ENCODE data around the gene MCU. TPM values are rescaled to one million over a fixed set of nuclear protein-coding genes. Genes with fewer than 3 reads are reported as not detected.

Gene MCU
- polyA plus RNA-seq, 1 of the 3 experiments (the other 2 are of a cell fraction), result 20.6 TPM

- Histone ChIP-seq H3K79me2 (ENCODE audit: insufficient read depth) (peaks cover 31% of the 10 kb centered on the region), H3F3A (replicated peaks; ENCODE audit: insufficient read depth) (peaks cover 24% of the 10 kb centered on the region), H3K4me1 (ENCODE audit: control insufficient read depth in 1 of 2, insufficient read depth in 2 of 2, low read depth in 1 of 2, low read length in 1 of 2) (peaks cover 11 to 12% of the 10 kb centered on the region in 2 experiments; a peak in 3 of 4 replicates), H3K9me3 (no peaks in the 10 kb centered on the region), H3K9ac (no peak overlapping the region), H3K36me3 (replicated peaks in 1 of 2; ENCODE audit: control insufficient read depth in 1 of 2, insufficient read depth in 2 of 2, low read length in 1 of 2) (no peaks in the 10 kb centered on the region), H3K4me3 (ENCODE audit: low read depth in 2 of 2, low read length in 1 of 2) (no peak overlapping the region), H3K4me2 (peak overlapping the region; percentile 28; the same call in 1 of the 2 replicates), H4K20me1 (ENCODE audit: insufficient read depth) (no peaks in the 10 kb centered on the region), H3K27ac (ENCODE audit: low read depth in 2 of 2, low read length in 1 of 2) (peak overlapping the region; percentile 61 to 78; a peak in 2 of 4 replicates), H3K27me3 (ENCODE audit: insufficient read depth) (no peaks in the 10 kb centered on the region), H2AFZ (ENCODE audit: low read depth) (no peak overlapping the region), H3K9me2 (no peaks in the 10 kb centered on the region)
- 100% methylated on average over 1 of the region's 1 CpG for WGBS (ENCODE audit: low lambda C conversion rate)
- DNase-seq, result no peak
- POLR2A ChIA-PET, result no interaction called here
- CTCF ChIA-PET, result no interaction called here
- TF ChIP-seq USF2 (IDR thresholded peaks at IDR 0.05; ENCODE audit: borderline replicate concordance, low read depth, low read length) (no peak), RXRA (IDR thresholded peaks at IDR 0.05; ENCODE audit: borderline replicate concordance, low read depth) (no peak), ELF1 (IDR thresholded peaks at IDR 0.05) (no peak), PBX3 (IDR thresholded peaks at IDR 0.05) (no peak)
These were observed 69.6 kb downstream of the MCU start for GRCh38 chr10:72761498-72761897.

- Histone ChIP-seq H3K4me1 (ENCODE audit: control insufficient read depth in 1 of 2, insufficient read depth in 2 of 2, low read depth in 1 of 2, low read length in 1 of 2) (peaks cover 11 to 12% of the 10 kb centered on the region in 2 experiments; a peak in 3 of 4 replicates), H4K20me1 (ENCODE audit: insufficient read depth) (no peaks in the 10 kb centered on the region), H3K9ac (no peak overlapping the region), H3K27me3 (ENCODE audit: insufficient read depth) (no peaks in the 10 kb centered on the region), H2AFZ (ENCODE audit: low read depth) (no peak overlapping the region), H3K9me2 (no peaks in the 10 kb centered on the region), H3K27ac (ENCODE audit: low read depth in 2 of 2, low read length in 1 of 2) (peak overlapping the region; percentile 61 to 78; a peak in 2 of 4 replicates), H3K79me2 (ENCODE audit: insufficient read depth) (peaks cover 31% of the 10 kb centered on the region), H3F3A (replicated peaks; ENCODE audit: insufficient read depth) (peaks cover 24% of the 10 kb centered on the region), H3K36me3 (replicated peaks in 1 of 2; ENCODE audit: control insufficient read depth in 1 of 2, insufficient read depth in 2 of 2, low read length in 1 of 2) (no peaks in the 10 kb centered on the region), H3K4me3 (ENCODE audit: low read depth in 2 of 2, low read length in 1 of 2) (no peak overlapping the region), H3K9me3 (no peaks in the 10 kb centered on the region), H3K4me2 (peak overlapping the region; percentile 28; the same call in 1 of the 2 replicates)
- POLR2A ChIA-PET, result no interaction called here
- CTCF ChIA-PET, result no interaction called here
- no peak for DNase-seq
- no peak for TF ChIP-seq EZH2phosphoT487 (IDR thresholded peaks at IDR 0.05; ENCODE audit: borderline replicate concordance, low read depth)
- TF ChIP-seq TEAD4 (IDR thresholded peaks at IDR 0.05; ENCODE audit: borderline replicate concordance, insufficient read depth), result no peak
- no peak for TF ChIP-seq SMC3 (IDR thresholded peaks at IDR 0.05; ENCODE audit: low read depth, low read length)
- TF ChIP-seq TCF12 (IDR thresholded peaks at IDR 0.05), result peak; percentile 54
- 0 out of 2 replicates have a peak, but pooled peaks have one; percentile 25 for TF ChIP-seq PBX3 (IDR thresholded peaks at IDR 0.05)
- TF ChIP-seq MXI1 (IDR thresholded peaks at IDR 0.05; ENCODE audit: low read depth, low read length), result no peak
- no peak for TF ChIP-seq MEF2A (IDR thresholded peaks at IDR 0.05; ENCODE audit: borderline replicate concordance, low read depth)
These were observed 70.1 kb downstream of the MCU start for GRCh38 chr10:72762042-72762441.

All from SK-N-SH (cell line).